ENCODE measurements around the gene DNPEP. TPM values are rescaled to one million over a fixed set of nuclear protein-coding genes. Genes with fewer than 3 reads are reported as not detected.

DNPEP gene
- total RNA-seq, 3 donors from 2014 or later: 75.7 to 127 (median 125) TPM

DNA sequence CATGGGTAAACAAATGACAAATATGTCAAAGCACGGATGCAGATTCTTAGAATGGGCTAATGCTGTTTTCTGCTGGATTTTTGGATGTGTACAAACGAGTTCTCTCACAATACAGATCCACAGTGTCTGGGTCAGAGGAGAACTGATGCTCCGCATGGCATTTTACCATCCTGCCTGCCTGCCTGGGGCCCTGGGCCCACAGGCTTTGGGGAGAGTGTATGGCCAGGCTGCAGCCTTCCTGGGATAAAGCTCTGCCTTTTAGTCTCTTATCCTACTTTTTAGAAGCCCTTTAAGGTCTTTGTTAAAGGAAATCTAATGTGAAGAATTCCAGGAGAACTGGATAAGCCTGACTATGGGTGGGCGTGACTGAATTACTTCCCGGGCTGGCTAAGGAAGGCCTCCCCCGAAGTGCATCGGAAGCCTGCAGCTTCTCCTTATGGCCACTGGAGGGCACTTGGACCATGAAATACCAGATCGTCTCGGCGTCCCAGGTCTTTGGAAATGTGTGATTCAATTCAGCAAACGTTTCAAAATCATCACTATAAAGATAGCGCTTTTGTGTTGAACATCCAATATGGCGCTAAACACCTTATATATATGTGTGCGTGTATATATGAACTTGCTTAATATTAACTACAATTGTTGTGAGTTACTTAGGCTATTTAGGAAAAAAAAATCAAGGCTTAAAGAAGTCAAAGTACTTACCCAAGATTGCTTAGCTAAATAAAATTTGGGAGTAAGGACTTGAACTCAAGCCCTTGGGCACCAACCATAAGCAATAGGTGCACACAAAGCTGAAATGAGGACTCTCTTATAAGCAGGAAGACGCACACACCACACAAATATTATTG, 15.2 kb upstream of the DNPEP start:
- intact Hi-C loops (cut with DNase I, micrococcal nuclease): loop anchor here (5.0 to 10.0 kb wide), 2 partner anchors 124 to 132 kb away; no protein-coding TSS in a partner anchor
- TF ChIP-seq, protein P1, sequence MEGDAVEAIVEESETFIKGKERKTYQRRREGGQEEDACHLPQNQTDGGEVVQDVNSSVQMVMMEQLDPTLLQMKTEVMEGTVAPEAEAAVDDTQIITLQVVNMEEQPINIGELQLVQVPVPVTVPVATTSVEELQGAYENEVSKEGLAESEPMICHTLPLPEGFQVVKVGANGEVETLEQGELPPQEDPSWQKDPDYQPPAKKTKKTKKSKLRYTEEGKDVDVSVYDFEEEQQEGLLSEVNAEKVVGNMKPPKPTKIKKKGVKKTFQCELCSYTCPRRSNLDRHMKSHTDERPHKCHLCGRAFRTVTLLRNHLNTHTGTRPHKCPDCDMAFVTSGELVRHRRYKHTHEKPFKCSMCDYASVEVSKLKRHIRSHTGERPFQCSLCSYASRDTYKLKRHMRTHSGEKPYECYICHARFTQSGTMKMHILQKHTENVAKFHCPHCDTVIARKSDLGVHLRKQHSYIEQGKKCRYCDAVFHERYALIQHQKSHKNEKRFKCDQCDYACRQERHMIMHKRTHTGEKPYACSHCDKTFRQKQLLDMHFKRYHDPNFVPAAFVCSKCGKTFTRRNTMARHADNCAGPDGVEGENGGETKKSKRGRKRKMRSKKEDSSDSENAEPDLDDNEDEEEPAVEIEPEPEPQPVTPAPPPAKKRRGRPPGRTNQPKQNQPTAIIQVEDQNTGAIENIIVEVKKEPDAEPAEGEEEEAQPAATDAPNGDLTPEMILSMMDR (IDR thresholded peaks at IDR 0.05): peak; percentile 64
- ATAC-seq: peak; percentile 55
- Histone ChIP-seq H3K4me3 (no peak overlapping the region), H3K4me1 (ENCODE audit: low read depth) (peaks cover 14% of the 10 kb centered on the region), H3K36me3 (ENCODE audit: low read depth) (no peaks in the 10 kb centered on the region), H3K9me3 (no peaks in the 10 kb centered on the region)
- DNase-seq: peak in 1 of 3 donors; percentile 74

DNA sequence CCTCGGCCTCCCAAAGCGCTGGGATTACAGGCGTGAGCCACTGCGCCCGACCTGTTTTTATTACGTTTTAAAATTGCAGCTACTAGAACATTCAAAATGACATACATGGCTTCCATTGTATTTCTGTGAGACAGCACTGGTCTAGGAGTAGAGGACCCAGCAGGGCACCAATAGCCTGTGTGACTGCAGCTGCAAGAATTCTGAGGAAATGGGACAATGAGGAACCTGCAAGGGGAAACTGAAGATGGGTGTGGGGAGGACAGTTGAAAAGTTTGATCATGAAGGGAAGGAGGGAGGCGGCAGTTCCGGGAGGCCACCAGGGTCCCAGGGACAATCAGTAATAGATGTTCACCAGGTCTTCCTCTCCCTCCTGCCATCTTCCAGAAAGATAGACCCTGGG, 13.9 kb upstream of the DNPEP start:
- no peak for DNase-seq
- no peak for ATAC-seq
- H3K9me3 ChIP-seq: no peaks in the 10 kb centered on the region
- H3K4me1 ChIP-seq (ENCODE audit: low read depth): peaks cover 14% of the 10 kb centered on the region
- TF ChIP-seq, protein P1 (IDR thresholded peaks at IDR 0.05): no peak
- intact Hi-C loops (cut with DNase I, micrococcal nuclease): loop anchor here (5.0 to 10.0 kb wide), 2 partner anchors 126 to 133 kb away; no protein-coding TSS in a partner anchor
- H3K4me3 ChIP-seq: no peak overlapping the region
- no peaks in the 10 kb centered on the region for H3K36me3 ChIP-seq (ENCODE audit: low read depth)

DNA sequence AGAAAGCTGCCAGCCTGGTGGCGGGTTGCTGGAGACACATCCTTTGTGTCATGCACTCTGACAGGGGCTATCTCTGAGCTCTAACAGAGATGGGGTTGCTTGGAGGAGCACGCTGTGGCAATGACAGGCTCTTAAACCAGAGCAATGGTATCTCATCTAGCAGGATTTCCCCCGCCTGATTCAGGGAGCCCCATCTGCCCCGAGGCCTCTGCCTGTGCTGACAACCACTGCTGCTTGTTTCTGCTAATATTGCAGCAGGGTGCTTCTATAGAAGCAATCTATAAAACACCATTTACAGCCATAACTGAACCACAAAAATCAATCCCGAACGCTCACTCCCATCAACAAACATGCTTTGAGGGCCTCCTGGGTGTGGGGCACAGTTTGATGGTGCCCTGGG, 12.8 kb upstream of the DNPEP start:
- no peak for ATAC-seq

DNA sequence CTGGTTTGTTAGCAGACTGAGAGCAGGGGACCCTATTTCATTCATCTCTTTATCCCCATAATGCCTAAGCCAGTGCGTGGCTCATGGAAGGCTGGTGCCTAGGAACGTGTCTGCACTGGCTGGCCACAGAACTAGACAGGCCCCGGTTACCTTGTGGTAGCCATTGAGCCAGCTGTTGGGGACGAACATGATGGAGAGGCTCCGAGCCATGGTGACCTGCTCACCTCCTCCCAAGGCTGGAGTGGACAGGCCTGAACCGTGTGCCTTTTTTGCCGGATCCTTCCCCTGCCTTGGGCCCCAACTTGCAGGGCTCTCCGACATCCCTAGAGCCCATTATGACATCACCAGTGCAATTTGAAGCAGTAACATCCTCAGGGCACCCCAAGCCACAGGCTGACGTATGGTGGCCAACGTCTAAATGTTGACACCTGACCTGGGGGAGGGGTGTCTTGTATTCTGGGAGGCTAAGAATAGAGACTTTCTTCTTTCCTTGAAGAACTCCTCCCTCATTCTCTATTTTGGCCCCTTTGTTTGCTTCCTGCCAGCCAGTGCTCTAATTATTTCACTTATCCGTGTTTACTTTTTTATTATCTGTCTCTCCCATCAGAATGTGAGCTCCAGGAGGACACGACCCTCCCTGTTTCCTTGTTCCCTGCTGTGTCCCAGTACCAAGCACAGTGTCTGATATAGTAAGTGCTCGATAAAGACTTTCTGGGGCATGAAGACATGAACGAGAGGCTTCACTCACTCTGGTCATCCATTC, 12.2 kb upstream of the DNPEP start:
- intact Hi-C loops (cut with DNase I, micrococcal nuclease): loop anchor here (5.0 to 10.0 kb wide), 2 partner anchors 127 to 135 kb away; no protein-coding TSS in a partner anchor
- no peaks in the 10 kb centered on the region for H3K9me3 ChIP-seq
- no peak overlapping the region for H3K4me3 ChIP-seq
- H3K4me1 ChIP-seq (ENCODE audit: low read depth): peaks cover 14% of the 10 kb centered on the region
- DNase-seq: no peak
- TF ChIP-seq, protein P1 (IDR thresholded peaks at IDR 0.05): no peak
- peak; percentile 11 for ATAC-seq
- no peaks in the 10 kb centered on the region for H3K36me3 ChIP-seq (ENCODE audit: low read depth)

More for the DNA sequence above, 12.8 kb upstream of the DNPEP start:
- H3K9me3 ChIP-seq: no peaks in the 10 kb centered on the region
- no peaks in the 10 kb centered on the region for H3K36me3 ChIP-seq (ENCODE audit: low read depth)
- peaks cover 14% of the 10 kb centered on the region for H3K4me1 ChIP-seq (ENCODE audit: low read depth)
- TF ChIP-seq, protein P1 (IDR thresholded peaks at IDR 0.05): no peak
- intact Hi-C loops (cut with DNase I, micrococcal nuclease): loop anchor here (5.0 to 10.0 kb wide), 2 partner anchors 127 to 134 kb away; no protein-coding TSS in a partner anchor
- no peak overlapping the region for H3K4me3 ChIP-seq
- DNase-seq: no peak

DNA sequence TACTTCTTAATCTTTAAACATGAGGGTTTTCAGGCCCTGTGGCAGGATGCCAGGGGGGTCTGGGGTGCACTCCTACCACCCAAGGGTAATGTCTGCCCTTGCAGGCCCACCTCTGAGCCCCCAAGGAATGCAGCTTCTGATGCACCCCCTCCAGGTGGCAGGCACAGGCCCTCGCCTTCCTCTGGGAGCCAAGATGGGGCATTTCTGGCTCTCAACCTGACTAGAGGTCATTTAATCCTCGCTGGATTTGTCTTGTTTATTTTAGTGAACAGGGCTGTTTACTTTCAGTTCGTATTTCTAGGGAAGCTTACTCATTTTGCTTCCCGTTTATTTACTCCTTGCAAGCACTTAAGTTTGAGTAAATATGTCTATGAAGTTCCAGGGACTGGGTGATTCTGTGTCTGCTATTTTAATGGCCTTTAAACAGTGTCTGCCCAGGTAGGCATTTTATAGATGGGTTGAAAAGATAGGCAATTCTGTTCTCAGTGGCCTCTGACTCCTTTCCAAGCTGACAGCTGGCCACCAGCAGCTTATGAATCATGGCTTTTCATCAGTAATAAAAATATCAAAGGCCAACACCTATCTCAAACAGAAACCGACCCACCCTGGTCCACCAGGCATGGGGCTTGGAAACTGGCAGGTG, 11.1 kb upstream of the DNPEP start:
- Histone ChIP-seq H3K36me3 (ENCODE audit: low read depth) (no peaks in the 10 kb centered on the region), H3K4me3 (no peak overlapping the region), H3K9me3 (no peaks in the 10 kb centered on the region), H3K4me1 (ENCODE audit: low read depth) (peaks cover 14% of the 10 kb centered on the region)
- TF ChIP-seq, protein P1 (IDR thresholded peaks at IDR 0.05): no peak
- DNase-seq (peak in 2 of 3 donors; percentile 53 to 68), ATAC-seq (peak; percentile 87)
- intact Hi-C loops (cut with DNase I, micrococcal nuclease): no loop called here
